ENCODE results near the gene PAM.

GRCh38 chr5:102801371-102801770, 46.3 kb downstream of the PAM start:
- TF ChIP-seq MTF1 (CRISPR knock-in tag; IDR thresholded peaks at IDR 0.05) (no peak), ZNF776 (CRISPR knock-in tag; IDR thresholded peaks at IDR 0.05) (no peak), ZNF740 (CRISPR knock-in tag; IDR thresholded peaks at IDR 0.05) (no peak), RFX5 (IDR thresholded peaks at IDR 0.05; ENCODE audit: low read depth, low read length) (no peak), ZNF326 (CRISPR knock-in tag; IDR thresholded peaks at IDR 0.05; ENCODE audit: borderline replicate concordance) (no peak), CBX1 (IDR thresholded peaks at IDR 0.05; ENCODE audit: low read depth) (no peak), MXD4 (CRISPR knock-in tag; IDR thresholded peaks at IDR 0.05) (no peak), POLR2A (IDR thresholded peaks at IDR 0.05; ENCODE audit: insufficient read depth in 1 of 2, low read depth in 2 of 2, low read length in 2 of 2) (no peak), ZNF12 (CRISPR knock-in tag; IDR thresholded peaks at IDR 0.05) (no peak), ELF3 (CRISPR knock-in tag; IDR thresholded peaks at IDR 0.05) (no peak), ZNF572 (CRISPR knock-in tag; IDR thresholded peaks at IDR 0.05) (no peak)
